BLaER1 (cell line): ENCODE data around the gene DACT2.
"Not testable (repeated sequence)": the region's sequence is repeated elsewhere in the genome, so short reads cannot be mapped to it uniquely, and the experiment has no call there.

Source experiments
- H3K27ac ChIP-seq: shearing (Covaris generic); formaldehyde crosslinking; 2 replicates; pipeline ENCODE4 v1.8.1; 2022
- H3K27me3 ChIP-seq: shearing (Covaris generic); formaldehyde crosslinking; 2 replicates; pipeline ENCODE4 v1.8.1; 2022
- H3K36me3 ChIP-seq: shearing (Covaris generic); formaldehyde crosslinking; 2 replicates; pipeline ENCODE4 v1.8.1; 2022
- H3K4me1 ChIP-seq: shearing (Covaris generic); formaldehyde crosslinking; 2 replicates; pipeline ENCODE4 v1.8.1; 2022
- H3K4me2 ChIP-seq: shearing (Covaris generic); formaldehyde crosslinking; 2 replicates; pipeline ENCODE4 v1.8.1; 2022
- H3K4me3 ChIP-seq: shearing (Covaris generic); formaldehyde crosslinking; 2 replicates; pipeline ENCODE4 v1.8.1; 2022
- H3K9ac ChIP-seq: shearing (Covaris generic); formaldehyde crosslinking; 2 replicates; pipeline ENCODE4 v1.8.1; 2022
- H3K9me3 ChIP-seq: shearing (Covaris generic); formaldehyde crosslinking; 2 replicates; pipeline ENCODE4 v1.8.1; 2022
- H4K20me1 ChIP-seq: shearing (Covaris generic); formaldehyde crosslinking; 2 replicates; pipeline ENCODE4 v1.8.1; 2022
- Cebpa-rat ChIP-seq: shearing (Covaris generic); IDR thresholded peaks from 2 replicates; pipeline ENCODE4 v1.8.1; 2022

DACT2 gene

DNA sequence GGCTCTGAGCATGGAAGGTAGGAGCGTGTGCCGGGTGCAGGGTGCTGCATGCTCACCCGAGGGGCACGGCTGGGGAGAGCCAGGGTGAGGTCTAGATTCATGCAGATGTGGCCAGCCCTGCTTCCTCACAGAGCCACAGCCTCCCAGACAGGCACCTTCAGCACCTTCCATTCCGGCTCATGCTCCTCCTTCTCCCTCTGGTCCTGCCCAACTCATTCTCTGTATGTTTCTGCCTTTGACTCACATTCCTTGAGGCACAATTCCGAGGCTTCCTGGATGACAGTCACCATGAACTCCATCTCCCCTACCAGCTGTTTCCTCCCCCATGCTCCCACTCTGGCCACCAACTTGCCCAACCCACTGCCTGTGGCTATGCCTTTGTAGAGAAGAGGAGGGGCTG is 35.4 kb downstream of the DACT2 start:
- Histone ChIP-seq H3K9me3 (no peaks in the 10 kb centered on the region), H3K4me3 (no peak overlapping the region), H3K4me1 (peaks cover 19% of the 10 kb centered on the region), H3K27ac (no peak overlapping the region), H3K4me2 (no peak overlapping the region), H3K27me3 (no peaks in the 10 kb centered on the region), H3K36me3 (no peaks in the 10 kb centered on the region), H3K9ac (no peak overlapping the region), H4K20me1 (no peaks in the 10 kb centered on the region)
- no peak for TF ChIP-seq Cebpa-rat

DNA sequence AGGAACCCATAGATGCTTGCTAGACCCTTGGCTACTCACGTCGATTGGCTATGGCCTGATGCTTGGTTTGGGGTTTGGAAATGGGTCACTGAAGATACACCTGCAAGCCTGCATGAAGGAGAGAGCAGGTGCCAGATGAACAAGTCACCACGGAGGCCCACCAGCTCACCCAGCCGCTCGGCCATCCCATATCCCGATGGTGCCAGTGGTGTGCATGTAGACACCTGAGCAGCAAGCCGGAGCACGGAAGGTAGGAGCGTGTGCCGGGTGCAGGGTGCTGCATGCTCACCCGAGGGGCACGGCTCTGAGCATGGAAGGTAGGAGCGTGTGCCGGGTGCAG is 35.9 kb downstream of the DACT2 start:
- Histone ChIP-seq H4K20me1 (no peaks in the 10 kb centered on the region), H3K9me3 (no peaks in the 10 kb centered on the region), H3K36me3 (no peaks in the 10 kb centered on the region), H3K4me1 (peaks cover 24% of the 10 kb centered on the region), H3K27ac (no peak overlapping the region), H3K27me3 (no peaks in the 10 kb centered on the region), H3K4me2 (no peak overlapping the region), H3K9ac (no peak overlapping the region), H3K4me3 (no peak overlapping the region)
- no peak for TF ChIP-seq Cebpa-rat

DNA sequence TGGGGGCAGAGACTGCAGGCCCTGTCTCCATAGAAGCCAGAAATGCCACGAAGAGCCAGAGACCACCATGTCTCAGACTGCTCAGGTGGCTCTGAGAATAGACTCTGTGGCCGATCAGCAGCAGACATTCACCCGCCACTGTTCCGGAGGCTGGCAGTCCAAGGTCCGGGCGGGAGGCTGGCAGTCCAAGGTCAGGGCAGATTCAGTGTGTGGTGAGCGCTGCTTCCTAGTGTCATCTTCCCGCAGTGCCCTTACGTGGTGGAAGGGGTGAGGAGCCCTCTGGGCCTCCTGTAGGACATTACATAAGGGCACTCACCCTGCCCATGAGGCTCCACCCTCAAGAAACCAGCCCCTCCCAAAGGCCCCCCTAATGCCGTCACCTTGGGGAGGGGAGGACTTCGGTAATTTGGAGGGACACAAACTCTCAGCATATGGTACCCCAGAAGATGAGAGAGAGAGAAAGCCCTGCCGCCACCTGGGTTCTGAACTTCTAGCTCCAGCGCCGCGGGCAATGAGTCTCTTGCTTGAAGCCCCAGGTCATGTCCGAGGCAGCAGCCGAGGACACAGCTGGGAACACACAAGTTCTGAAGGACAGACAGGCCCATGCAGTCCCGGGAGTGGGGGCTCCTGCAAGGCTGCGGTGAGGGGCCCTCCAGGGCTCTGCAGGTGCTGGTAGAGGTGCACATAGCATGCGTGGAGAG is 36.4 kb downstream of the DACT2 start:
- TF ChIP-seq Cebpa-rat = no peak
- H3K4me2 ChIP-seq = no peak overlapping the region
- no peaks in the 10 kb centered on the region for H3K9me3 ChIP-seq
- no peaks in the 10 kb centered on the region for H4K20me1 ChIP-seq
- no peak overlapping the region for H3K4me3 ChIP-seq
- H3K27me3 ChIP-seq = no peaks in the 10 kb centered on the region
- no peaks in the 10 kb centered on the region for H3K36me3 ChIP-seq
- peaks cover 29% of the 10 kb centered on the region for H3K4me1 ChIP-seq
- no peak overlapping the region for H3K27ac ChIP-seq
- H3K9ac ChIP-seq = no peak overlapping the region

DNA sequence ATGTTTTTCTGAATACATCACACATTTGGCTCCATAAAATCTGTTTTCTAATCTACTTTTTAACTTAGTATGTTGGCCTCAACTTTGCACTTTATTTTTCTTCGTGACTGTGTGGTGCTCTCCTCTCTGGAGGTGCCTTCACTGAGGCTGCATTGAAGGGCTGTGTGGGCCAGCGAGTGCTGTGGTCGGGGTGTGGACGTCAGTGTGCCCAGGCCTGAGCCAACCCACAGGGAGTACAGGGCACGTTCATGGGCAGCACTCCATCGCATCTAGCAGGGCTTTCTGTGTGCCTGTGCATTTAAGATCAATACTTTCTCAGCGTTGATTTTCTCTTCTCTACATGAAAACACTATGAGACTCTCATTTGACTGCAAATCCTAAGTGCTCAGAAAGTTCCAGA is 37.8 kb downstream of the DACT2 start:
- H3K36me3 ChIP-seq = no peaks in the 10 kb centered on the region
- TF ChIP-seq Cebpa-rat = no peak
- H4K20me1 ChIP-seq = no peaks in the 10 kb centered on the region
- H3K4me1 ChIP-seq = peaks cover 39% of the 10 kb centered on the region
- H3K4me3 ChIP-seq = no peak overlapping the region
- H3K27me3 ChIP-seq = no peaks in the 10 kb centered on the region
- no peaks in the 10 kb centered on the region for H3K9me3 ChIP-seq
- H3K27ac ChIP-seq = no peak overlapping the region
- H3K4me2 ChIP-seq = no peak overlapping the region
- no peak overlapping the region for H3K9ac ChIP-seq

DNA sequence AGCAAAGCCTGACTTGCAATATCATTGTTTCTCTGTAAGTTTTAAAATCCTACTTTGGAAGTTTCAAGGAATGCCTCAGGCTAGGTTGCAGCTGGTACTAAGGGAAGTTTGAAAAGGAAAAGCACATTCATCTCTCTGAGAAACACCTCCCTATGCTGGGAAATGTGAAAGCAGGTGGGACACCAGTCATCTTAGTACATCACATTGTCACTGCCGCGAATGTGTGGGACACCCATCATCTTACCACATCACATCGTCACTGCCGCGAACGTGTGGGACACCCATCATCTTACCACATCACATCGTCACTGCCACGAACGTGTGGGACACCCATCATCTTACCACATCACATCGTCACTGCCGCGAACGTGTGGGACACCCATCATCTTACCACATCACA is 38.3 kb downstream of the DACT2 start:
- not testable (repeated sequence) for H3K4me3 ChIP-seq, H3K9me3 ChIP-seq, H3K9ac ChIP-seq, H3K4me2 ChIP-seq, H4K20me1 ChIP-seq, H3K36me3 ChIP-seq, H3K27me3 ChIP-seq, H3K27ac ChIP-seq
- H3K4me1 ChIP-seq = peaks cover 44% of the 10 kb centered on the region

DNA sequence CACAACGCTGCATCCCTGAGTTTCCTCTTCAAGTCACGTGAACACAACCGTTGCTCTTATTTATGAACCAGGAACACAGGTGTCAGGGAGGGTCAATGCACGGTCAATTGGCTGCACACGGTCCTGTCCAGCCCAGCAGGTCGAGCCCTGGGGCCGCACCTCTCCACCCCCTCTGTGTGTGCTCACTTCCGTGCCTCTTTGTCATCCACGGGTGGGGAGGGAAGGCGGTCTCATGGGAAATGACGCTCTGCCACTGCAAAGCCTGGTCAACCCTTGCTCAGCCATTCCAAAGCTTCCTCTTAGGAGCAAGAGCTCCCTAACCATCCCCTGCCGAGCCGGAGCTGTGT is 38.7 kb downstream of the DACT2 start:
- no peak for TF ChIP-seq Cebpa-rat
- Histone ChIP-seq H3K4me3 (no peak overlapping the region), H3K9me3 (no peaks in the 10 kb centered on the region), H3K4me2 (peak overlapping the region; percentile 84), H3K27me3 (no peaks in the 10 kb centered on the region), H3K27ac (no peak overlapping the region), H3K9ac (no peak overlapping the region), H3K4me1 (peaks cover 48% of the 10 kb centered on the region), H4K20me1 (no peaks in the 10 kb centered on the region), H3K36me3 (no peaks in the 10 kb centered on the region)

DNA sequence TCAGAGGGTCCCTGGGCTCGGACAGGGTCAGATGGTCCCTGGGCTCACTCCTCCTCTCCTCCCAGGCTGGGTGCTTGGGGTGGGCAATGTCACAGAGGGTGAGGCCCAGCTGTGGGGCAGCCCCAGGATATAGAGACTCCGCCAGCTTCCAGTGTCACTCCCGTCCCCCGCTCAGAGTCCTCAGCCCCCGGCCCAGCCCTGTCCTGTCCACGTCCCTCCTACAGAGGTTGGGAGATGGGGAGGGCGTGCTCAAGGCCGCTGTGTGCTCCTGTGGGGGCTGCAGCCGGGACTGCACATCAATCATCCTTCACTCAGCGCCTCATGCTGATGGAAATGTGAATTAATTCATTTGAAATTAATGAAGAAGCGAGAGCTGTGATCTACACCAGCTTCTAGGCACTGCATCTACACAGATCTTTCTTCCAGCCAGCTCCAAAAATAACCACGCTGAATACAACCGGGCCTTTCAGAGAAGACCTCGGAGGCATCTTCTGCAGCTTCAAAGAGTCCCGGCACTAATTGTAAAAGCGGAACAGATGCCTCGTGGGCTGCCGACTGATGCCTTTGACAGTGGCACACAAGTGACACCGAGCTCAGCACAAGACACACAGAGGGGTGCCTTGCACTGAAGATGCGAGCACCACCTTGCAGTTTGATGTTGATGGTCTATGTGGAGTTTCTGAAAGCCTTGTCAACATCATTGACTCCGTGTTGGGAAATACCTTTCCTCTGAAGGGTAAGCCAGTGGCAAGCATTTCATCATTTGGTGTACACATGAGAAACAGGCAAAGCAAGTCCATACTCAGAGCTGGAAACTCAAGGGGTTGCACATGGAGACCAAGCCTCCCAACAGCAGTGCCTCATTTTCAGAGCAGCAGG is 39.3 kb downstream of the DACT2 start:
- no peak overlapping the region for H3K27ac ChIP-seq

DNA sequence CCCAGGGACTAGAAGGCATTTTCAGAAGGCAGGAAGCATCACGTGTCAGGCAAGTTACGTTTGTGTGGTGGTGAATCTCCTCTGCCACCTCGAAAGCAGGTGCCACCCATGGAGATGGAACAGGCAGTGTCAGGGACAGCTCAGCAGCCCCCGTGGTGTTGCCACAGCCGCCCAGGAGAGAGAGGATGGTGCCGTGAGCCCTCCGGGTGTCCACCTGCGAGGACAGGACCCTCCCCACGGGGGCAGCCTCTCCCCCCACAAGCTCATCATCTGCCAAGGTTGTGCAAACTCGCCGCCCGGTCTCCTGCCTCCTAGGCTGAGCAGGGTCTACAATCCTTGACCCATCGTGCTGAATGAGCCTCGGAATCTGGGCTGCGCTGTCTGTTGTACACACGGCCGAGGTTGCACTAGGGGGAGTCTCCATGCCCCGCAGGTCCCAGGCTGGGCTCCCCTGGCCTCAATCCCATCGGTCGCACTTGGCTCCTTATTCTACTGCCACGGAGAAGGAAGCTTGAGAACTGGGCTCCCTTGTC is 40.1 kb downstream of the DACT2 start:
- Histone ChIP-seq H3K9me3 (no peaks in the 10 kb centered on the region), H3K27ac (no peak overlapping the region), H4K20me1 (no peaks in the 10 kb centered on the region), H3K4me3 (no peak overlapping the region), H3K9ac (peak overlapping the region; percentile 36; the same call in 1 of the 2 replicates), H3K4me2 (peak overlapping the region; percentile 84), H3K27me3 (no peaks in the 10 kb centered on the region), H3K4me1 (peaks cover 62% of the 10 kb centered on the region), H3K36me3 (no peaks in the 10 kb centered on the region)
- TF ChIP-seq Cebpa-rat = no peak

More for the DNA sequence above, 39.3 kb downstream of the DACT2 start:
- Histone ChIP-seq H3K36me3 (no peaks in the 10 kb centered on the region), H3K9me3 (no peaks in the 10 kb centered on the region), H3K4me3 (no peak overlapping the region), H3K27me3 (no peaks in the 10 kb centered on the region), H3K9ac (no peak overlapping the region), H3K4me2 (peak overlapping the region; percentile 84), H3K4me1 (peaks cover 55% of the 10 kb centered on the region), H4K20me1 (no peaks in the 10 kb centered on the region)
- TF ChIP-seq Cebpa-rat = no peak

DNA sequence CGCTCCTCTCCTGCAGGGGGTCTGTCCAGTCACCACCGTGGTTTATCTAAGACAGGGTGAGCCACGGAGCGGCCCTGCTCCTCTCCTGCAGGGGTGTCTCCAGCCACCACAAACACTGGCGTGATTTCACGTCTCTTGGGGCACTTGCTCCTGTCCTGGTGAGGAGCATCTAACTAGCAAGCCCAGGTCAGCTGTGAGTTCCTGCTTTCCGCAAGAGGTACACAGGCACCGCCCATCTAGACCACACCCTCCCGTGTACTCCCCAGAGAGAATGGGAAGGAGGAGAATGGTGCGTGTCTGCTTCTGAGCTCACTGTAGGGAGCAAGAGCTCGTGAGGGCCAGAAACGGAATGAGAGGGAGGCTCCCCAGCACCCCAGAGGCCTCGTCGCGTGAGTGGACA is 40.7 kb downstream of the DACT2 start:
- H3K36me3 ChIP-seq = no peaks in the 10 kb centered on the region
- H3K9me3 ChIP-seq = no peaks in the 10 kb centered on the region
- no peak for TF ChIP-seq Cebpa-rat
- peak overlapping the region; percentile 36; the same call in 1 of the 2 replicates for H3K9ac ChIP-seq
- no peak overlapping the region for H3K4me3 ChIP-seq
- peak overlapping the region; percentile 84 for H3K4me2 ChIP-seq
- no peaks in the 10 kb centered on the region for H4K20me1 ChIP-seq
- H3K27ac ChIP-seq = no peak overlapping the region
- no peaks in the 10 kb centered on the region; the same call in 1 of the 2 replicates for H3K27me3 ChIP-seq
- H3K4me1 ChIP-seq = peaks cover 68% of the 10 kb centered on the region

DNA sequence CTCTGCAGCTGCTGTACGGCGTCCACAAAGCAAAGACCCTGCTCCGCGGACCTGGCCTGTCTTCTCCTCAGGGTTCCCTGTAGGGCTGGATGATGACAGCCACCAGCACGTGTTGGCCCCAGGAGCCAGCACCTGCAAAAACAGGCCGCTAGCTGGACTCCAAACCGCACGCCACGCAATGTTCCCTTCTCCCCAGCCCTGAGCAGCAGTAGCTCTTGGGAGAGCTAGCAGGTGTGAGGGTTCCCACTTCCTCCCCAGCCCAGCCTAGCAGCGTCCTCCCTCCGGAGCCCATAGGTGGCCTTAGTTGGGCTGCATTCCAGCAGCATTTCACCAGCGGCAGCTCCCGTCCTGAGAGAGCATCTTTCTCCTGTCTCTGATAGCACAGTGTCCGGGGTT is 42.3 kb downstream of the DACT2 start:
- no peak for TF ChIP-seq Cebpa-rat
- peak overlapping the region; percentile 73 for H3K4me2 ChIP-seq
- no peak overlapping the region for H3K9ac ChIP-seq
- H3K27me3 ChIP-seq = no peaks in the 10 kb centered on the region; the same call in 1 of the 2 replicates
- H4K20me1 ChIP-seq = no peaks in the 10 kb centered on the region
- H3K4me3 ChIP-seq = no peak overlapping the region
- H3K27ac ChIP-seq = no peak overlapping the region
- H3K36me3 ChIP-seq = no peaks in the 10 kb centered on the region
- H3K9me3 ChIP-seq = no peaks in the 10 kb centered on the region
- H3K4me1 ChIP-seq = peaks cover 84% of the 10 kb centered on the region
